ENCODE results near the gene FHOD3.

The FHOD3 gene

DNA sequence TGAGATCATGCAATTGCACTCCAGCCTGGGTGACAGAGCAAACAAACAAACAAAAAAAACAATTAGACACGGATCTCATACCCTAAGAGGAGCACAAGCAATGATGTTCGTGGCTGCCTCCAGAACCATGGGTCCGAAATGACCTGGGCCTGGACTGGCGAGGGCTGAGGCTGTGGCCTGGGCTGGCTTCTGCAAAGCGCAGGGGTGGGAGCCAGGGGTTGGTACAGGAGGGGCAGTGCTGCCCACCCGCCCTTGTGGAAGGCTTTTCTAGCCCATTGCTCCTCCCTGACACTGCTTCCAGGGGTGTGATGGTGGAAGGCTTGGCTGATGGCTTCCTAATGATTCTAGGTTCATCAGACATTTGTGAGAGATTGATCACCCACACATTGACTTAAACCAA lies 167.8 kb downstream of the FHOD3 start:
- no peak for TF ChIP-seq POLR2AphosphoS5 (IDR thresholded peaks at IDR 0.05; ENCODE audit: low read depth, low read length)
- TF ChIP-seq, protein P1, sequence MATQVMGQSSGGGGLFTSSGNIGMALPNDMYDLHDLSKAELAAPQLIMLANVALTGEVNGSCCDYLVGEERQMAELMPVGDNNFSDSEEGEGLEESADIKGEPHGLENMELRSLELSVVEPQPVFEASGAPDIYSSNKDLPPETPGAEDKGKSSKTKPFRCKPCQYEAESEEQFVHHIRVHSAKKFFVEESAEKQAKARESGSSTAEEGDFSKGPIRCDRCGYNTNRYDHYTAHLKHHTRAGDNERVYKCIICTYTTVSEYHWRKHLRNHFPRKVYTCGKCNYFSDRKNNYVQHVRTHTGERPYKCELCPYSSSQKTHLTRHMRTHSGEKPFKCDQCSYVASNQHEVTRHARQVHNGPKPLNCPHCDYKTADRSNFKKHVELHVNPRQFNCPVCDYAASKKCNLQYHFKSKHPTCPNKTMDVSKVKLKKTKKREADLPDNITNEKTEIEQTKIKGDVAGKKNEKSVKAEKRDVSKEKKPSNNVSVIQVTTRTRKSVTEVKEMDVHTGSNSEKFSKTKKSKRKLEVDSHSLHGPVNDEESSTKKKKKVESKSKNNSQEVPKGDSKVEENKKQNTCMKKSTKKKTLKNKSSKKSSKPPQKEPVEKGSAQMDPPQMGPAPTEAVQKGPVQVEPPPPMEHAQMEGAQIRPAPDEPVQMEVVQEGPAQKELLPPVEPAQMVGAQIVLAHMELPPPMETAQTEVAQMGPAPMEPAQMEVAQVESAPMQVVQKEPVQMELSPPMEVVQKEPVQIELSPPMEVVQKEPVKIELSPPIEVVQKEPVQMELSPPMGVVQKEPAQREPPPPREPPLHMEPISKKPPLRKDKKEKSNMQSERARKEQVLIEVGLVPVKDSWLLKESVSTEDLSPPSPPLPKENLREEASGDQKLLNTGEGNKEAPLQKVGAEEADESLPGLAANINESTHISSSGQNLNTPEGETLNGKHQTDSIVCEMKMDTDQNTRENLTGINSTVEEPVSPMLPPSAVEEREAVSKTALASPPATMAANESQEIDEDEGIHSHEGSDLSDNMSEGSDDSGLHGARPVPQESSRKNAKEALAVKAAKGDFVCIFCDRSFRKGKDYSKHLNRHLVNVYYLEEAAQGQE (IDR thresholded peaks at IDR 0.05; ENCODE audit: insufficient read depth in 1 of 2, low read depth in 2 of 2, low read length in 2 of 2) = no peak
- no peak for TF ChIP-seq SIN3A (IDR thresholded peaks at IDR 0.05; ENCODE audit: borderline replicate concordance, insufficient read depth, low read length)
- TF ChIP-seq TAF1 (IDR thresholded peaks at IDR 0.05; ENCODE audit: borderline replicate concordance, insufficient read depth, low read length) = no peak
- TF ChIP-seq FOXP2 (optimal IDR thresholded peaks at IDR 0.05; ENCODE audit: borderline replicate concordance, extremely low read depth, extremely low read length, insufficient read depth) = no peak

DNA sequence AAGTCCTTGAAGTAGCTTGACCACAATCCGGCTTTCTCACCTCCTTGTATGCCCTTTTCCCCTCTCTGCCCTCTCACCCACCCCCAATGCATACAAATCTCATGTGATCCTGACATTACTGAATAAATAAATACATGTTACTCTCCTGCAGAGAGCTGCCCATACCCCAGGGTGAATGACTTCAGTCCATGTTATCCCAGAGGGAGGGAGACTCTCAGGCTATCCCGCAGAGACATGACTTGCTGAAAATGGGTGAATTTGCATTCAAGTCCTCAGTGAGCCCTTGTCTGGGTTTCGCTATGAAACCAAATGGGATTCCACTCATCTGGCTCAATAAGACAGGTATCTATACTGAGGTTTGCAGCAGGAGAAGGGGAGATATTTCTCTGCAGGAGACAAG lies 168.5 kb downstream of the FHOD3 start:
- TF ChIP-seq SIN3A (IDR thresholded peaks at IDR 0.05; ENCODE audit: borderline replicate concordance, insufficient read depth, low read length) = no peak
- TF ChIP-seq, protein P1 (IDR thresholded peaks at IDR 0.05; ENCODE audit: insufficient read depth in 1 of 2, low read depth in 2 of 2, low read length in 2 of 2) = no peak
- no peak for TF ChIP-seq POLR2AphosphoS5 (IDR thresholded peaks at IDR 0.05; ENCODE audit: low read depth, low read length)
- no peak for TF ChIP-seq TAF1 (IDR thresholded peaks at IDR 0.05; ENCODE audit: borderline replicate concordance, insufficient read depth, low read length)
- no peak for TF ChIP-seq FOXP2 (optimal IDR thresholded peaks at IDR 0.05; ENCODE audit: borderline replicate concordance, extremely low read depth, extremely low read length, insufficient read depth)

DNA sequence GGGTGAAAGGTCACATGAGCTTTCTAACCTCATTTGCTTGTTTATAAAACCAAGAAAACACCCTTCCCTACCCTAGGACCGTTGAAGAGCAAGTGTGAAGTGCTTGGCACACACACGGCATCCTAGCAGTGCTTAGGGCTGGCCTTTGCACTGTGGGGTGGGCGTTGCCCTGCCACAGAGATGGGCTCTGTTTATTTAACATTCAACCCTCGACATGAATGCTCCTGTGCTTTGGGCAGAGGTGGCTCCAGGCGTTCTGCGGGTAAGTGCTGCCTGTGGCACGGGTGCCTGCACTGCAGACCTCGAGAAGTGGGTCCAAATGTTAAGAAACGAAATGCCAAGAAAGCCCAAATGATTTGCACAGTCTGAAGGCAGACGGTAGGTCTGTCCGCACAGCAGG lies 170.1 kb downstream of the FHOD3 start:
- TF ChIP-seq, protein P1 (IDR thresholded peaks at IDR 0.05; ENCODE audit: insufficient read depth in 1 of 2, low read depth in 2 of 2, low read length in 2 of 2) = no peak

DNA sequence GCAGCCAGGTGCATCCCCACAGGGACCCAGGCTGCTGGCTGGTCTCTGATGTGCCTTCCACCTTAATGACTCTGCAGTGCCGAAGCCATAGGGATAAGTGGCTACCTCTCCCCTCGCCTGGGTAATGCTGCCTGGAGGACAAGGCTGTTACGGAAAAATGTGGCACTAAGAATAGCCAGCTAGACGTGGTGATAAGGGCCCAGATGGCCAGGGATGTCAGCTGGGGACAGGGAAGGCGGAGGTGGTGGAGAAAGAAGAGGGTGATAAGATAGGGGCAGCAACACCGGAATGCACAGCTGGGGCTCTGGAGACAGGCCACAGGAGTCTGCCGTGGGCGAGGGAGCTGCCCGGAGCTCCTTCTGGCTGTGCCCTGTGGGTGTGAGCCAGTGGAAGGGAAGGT lies 170.6 kb downstream of the FHOD3 start:
- no peak for TF ChIP-seq SIN3A (IDR thresholded peaks at IDR 0.05; ENCODE audit: borderline replicate concordance, insufficient read depth, low read length)
- no peak for TF ChIP-seq POLR2AphosphoS5 (IDR thresholded peaks at IDR 0.05; ENCODE audit: low read depth, low read length)
- no peak for TF ChIP-seq TAF1 (IDR thresholded peaks at IDR 0.05; ENCODE audit: borderline replicate concordance, insufficient read depth, low read length)
- TF ChIP-seq FOXP2 (optimal IDR thresholded peaks at IDR 0.05; ENCODE audit: borderline replicate concordance, extremely low read depth, extremely low read length, insufficient read depth) = no peak
- TF ChIP-seq, protein P1 (IDR thresholded peaks at IDR 0.05; ENCODE audit: insufficient read depth in 1 of 2, low read depth in 2 of 2, low read length in 2 of 2) = no peak

DNA sequence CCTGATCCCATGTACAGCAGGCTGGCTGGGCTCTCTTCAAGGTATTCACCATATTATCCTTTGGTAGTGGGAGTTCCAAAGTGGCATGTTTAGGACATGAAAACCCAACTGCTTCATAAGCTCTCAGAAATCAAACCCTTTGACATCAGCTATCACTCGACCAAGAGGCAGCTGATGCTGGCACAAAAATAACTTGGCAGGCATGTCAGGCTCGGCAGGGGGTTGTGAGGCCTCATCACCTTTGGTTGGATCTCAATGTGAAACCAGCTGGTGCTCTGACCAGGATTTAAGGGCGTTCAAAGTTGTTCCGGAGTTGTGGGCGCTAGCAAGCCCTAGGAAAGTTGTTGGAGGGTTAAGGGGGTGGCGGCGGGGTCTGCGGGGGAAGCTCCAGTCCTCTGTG lies 171.9 kb downstream of the FHOD3 start:
- no peak for TF ChIP-seq SIN3A (IDR thresholded peaks at IDR 0.05; ENCODE audit: borderline replicate concordance, insufficient read depth, low read length)
- no peak for TF ChIP-seq POLR2AphosphoS5 (IDR thresholded peaks at IDR 0.05; ENCODE audit: low read depth, low read length)
- TF ChIP-seq, protein P1 (IDR thresholded peaks at IDR 0.05; ENCODE audit: insufficient read depth in 1 of 2, low read depth in 2 of 2, low read length in 2 of 2) = no peak
- TF ChIP-seq FOXP2 (optimal IDR thresholded peaks at IDR 0.05; ENCODE audit: borderline replicate concordance, extremely low read depth, extremely low read length, insufficient read depth) = no peak
- no peak for TF ChIP-seq TAF1 (IDR thresholded peaks at IDR 0.05; ENCODE audit: borderline replicate concordance, insufficient read depth, low read length)

Data from PFSK-1 (cell line).